ENCODE measurements around the gene FARP1. TPM values are rescaled to one million over a fixed set of nuclear protein-coding genes. Genes with fewer than 3 reads are reported as not detected.
A peak's percentile ranks its signal among the peaks of the same experiment; 100 is the strongest.

The FARP1 gene
- total RNA-seq, 1 donor from 2014 or later, result 278 TPM

DNA sequence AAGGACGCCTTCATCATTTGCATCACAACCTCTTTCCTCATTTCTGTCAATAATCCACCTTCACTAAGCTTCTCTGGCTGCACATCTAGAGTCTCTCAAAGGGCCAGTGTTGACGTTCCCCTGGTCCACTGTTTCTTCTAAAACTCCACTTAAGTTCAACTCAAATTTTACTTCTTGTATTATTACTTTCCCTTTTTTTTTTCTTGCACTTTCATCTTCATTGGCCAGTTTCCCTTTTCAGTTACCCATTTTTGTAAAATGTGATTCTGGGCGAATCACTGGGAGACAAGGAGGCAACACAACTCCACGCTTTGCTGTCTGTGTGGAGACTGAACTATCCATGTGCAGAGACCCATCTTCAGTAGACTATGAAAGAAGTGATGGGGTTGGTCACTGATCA, 162.8 kb downstream of the FARP1 start:
- no peaks in the 10 kb centered on the region for H3K27me3 Mint-ChIP-seq
- no peak overlapping the region for H3K4me3 Mint-ChIP-seq (ENCODE audit: low read depth)
- TF ChIP-seq, protein P1, sequence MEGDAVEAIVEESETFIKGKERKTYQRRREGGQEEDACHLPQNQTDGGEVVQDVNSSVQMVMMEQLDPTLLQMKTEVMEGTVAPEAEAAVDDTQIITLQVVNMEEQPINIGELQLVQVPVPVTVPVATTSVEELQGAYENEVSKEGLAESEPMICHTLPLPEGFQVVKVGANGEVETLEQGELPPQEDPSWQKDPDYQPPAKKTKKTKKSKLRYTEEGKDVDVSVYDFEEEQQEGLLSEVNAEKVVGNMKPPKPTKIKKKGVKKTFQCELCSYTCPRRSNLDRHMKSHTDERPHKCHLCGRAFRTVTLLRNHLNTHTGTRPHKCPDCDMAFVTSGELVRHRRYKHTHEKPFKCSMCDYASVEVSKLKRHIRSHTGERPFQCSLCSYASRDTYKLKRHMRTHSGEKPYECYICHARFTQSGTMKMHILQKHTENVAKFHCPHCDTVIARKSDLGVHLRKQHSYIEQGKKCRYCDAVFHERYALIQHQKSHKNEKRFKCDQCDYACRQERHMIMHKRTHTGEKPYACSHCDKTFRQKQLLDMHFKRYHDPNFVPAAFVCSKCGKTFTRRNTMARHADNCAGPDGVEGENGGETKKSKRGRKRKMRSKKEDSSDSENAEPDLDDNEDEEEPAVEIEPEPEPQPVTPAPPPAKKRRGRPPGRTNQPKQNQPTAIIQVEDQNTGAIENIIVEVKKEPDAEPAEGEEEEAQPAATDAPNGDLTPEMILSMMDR (IDR thresholded peaks at IDR 0.05; ENCODE audit: unreplicated experiment), result no peak
- no peaks in the 10 kb centered on the region for H3K9me3 Mint-ChIP-seq (ENCODE audit: low read depth)
- H3K4me1 Mint-ChIP-seq (ENCODE audit: low read depth), result peaks cover 65% of the 10 kb centered on the region
- DNase-seq (ENCODE audit: low spot score, unreplicated experiment), result no peak
- no peak overlapping the region for H3K27ac Mint-ChIP-seq
- H3K36me3 Mint-ChIP-seq (ENCODE audit: insufficient read depth), result peaks cover 9% of the 10 kb centered on the region

DNA sequence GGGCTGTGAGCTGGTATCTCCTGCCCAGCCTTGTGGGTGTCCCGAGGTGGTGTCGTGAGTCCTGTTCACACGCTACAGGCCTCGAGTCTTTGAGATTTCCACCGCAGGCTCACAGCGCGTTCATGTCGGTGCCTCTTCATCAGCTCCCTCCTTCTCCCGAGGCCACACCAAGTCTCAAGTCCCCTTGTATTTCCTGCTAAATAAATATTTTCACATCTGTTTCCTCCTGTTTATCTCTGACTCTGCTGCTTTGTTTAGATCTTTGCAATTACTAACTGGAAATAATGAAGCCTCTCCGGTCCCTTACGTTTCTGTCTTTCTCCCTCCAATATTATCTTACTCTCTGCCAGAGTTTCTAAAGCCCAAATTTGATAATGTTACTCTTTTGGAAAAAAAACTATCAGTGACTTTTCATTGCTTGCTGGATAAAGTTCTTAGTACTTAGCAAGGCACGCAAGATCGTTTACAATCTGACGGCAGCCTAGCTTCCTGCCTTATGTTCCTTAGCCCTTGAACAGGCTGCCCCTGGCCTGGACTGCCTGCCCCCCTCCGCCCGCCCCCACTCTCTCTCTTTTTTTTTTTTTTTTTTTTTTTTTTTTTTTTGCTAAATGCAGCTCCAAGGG, 164.7 kb downstream of the FARP1 start:
- H3K9me3 Mint-ChIP-seq (ENCODE audit: low read depth), result no peaks in the 10 kb centered on the region
- DNase-seq (ENCODE audit: low spot score, unreplicated experiment), result no peak
- H3K27ac Mint-ChIP-seq, result peak overlapping the region; percentile 87
- H3K4me3 Mint-ChIP-seq (ENCODE audit: low read depth), result no peak overlapping the region
- peaks cover 9% of the 10 kb centered on the region for H3K36me3 Mint-ChIP-seq (ENCODE audit: insufficient read depth)
- TF ChIP-seq, protein P1 (IDR thresholded peaks at IDR 0.05; ENCODE audit: unreplicated experiment), result no peak
- peaks cover 58% of the 10 kb centered on the region for H3K4me1 Mint-ChIP-seq (ENCODE audit: low read depth)
- no peaks in the 10 kb centered on the region for H3K27me3 Mint-ChIP-seq

DNA sequence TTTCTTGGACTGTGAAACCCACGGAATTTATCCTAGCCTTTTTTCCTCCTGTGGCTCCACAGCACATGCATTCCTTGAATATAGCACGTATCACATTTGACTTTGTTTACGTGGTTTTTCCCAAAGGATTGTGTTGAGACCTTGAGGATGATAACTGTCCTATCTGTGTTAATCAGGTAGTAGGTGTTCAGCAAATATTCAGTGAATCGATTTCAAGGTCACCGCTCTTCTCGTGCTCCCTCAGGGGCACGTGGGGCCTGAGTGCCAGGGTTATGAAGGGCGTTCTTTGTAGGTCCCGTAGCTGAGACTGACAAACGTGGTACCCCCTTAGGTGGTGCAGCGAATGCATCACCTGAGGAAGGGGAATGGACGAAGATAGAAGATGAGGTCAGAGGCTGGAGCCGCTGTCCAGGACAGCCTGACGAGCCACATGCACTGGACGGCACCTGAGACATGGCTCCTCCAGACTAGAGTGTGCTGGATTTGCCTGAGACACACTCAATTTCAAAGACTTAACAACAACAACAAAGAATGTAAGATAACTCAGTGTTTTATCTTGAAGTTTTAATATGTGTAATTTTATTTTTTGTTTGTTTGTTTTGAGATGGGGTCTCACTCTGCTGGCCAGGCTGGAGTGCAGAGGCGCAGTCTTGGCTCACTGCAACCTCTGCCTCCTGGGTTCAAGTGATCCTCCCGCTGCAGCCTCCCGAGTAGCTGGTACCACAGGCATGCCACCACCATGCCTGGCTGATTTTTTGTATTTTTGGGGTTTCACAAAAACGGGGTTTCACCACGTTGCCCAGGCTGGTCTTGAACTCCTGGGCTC, 165.4 kb downstream of the FARP1 start:
- peak overlapping the region; percentile 45 for H3K27ac Mint-ChIP-seq
- no peak overlapping the region for H3K4me3 Mint-ChIP-seq (ENCODE audit: low read depth)
- TF ChIP-seq, protein P1 (IDR thresholded peaks at IDR 0.05; ENCODE audit: unreplicated experiment), result no peak
- no peaks in the 10 kb centered on the region for H3K27me3 Mint-ChIP-seq
- DNase-seq (ENCODE audit: low spot score, unreplicated experiment), result no peak
- H3K9me3 Mint-ChIP-seq (ENCODE audit: low read depth), result no peaks in the 10 kb centered on the region
- H3K36me3 Mint-ChIP-seq (ENCODE audit: insufficient read depth), result peaks cover 9% of the 10 kb centered on the region
- H3K4me1 Mint-ChIP-seq (ENCODE audit: low read depth), result peaks cover 58% of the 10 kb centered on the region

DNA sequence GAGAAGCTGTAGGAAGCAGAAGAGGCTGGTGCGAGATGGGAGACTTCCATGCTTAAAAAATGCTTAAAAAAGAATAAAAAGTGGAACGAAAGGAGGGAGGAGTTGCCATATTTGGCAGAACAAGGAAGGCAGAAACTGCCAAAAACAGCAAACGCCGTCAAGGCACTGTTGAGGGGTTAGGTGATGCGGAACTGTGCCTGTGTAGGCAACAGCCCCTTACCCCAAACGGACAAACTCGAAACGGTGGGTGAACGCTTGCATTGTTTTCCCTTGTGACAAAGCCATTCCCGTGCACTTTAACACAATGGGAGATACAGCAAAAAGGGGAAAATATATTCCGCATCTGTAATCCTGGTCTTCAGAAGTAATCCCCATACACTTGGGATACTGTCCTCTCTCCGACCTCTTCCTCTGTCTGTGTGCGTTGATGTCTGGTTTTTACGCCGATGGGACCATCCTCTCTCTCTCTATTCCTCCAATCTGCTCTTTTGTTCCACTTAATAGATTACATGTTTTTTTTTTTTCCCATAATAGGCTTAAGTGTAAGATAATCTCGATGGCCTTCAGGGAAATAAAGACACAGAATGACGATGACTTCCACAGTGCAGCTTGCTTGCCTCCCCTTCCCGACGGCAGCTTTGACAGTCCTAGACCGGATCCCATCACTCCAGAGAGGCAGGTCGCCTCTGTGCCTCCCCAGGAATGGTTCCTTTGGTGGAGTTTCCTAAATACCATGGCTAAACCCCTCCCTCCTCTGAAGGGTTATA, 166.9 kb downstream of the FARP1 start:
- Mint-ChIP-seq H3K4me1 (ENCODE audit: low read depth) (peaks cover 57% of the 10 kb centered on the region), H3K9me3 (ENCODE audit: low read depth) (no peaks in the 10 kb centered on the region), H3K36me3 (ENCODE audit: insufficient read depth) (peaks cover 8% of the 10 kb centered on the region), H3K27me3 (no peaks in the 10 kb centered on the region), H3K27ac (peak overlapping the region; percentile 43), H3K4me3 (ENCODE audit: low read depth) (no peak overlapping the region)
- TF ChIP-seq, protein P1 (IDR thresholded peaks at IDR 0.05; ENCODE audit: unreplicated experiment), result no peak
- DNase-seq (ENCODE audit: low spot score, unreplicated experiment), result no peak
